H1 (cell line): ENCODE data around the gene ENTREP3. TPM values are rescaled to one million over a fixed set of nuclear protein-coding genes. Genes with fewer than 3 reads are reported as not detected.

ENCODE experiments used
- CTCF ChIA-PET: fragments of 300-600 bp; sonication (Branson Sonifier 250); formaldehyde crosslinking; loops from one replicate; lab custom pipeline; 2021; ENCODE audit not compliant: partially characterized antibody; lab: Charles Lee
- POLR2A ChIA-PET: fragments of 300-600 bp; sonication (Branson Sonifier 250); formaldehyde crosslinking; loops from one replicate; lab custom pipeline; 2021; ENCODE audit warnings: inconsistent platforms; ENCODE audit not compliant: partially characterized antibody; lab: Charles Lee
- DNase-seq, 2 experiments: peaks; one replicate each; pipeline versions ENCODE4 v3.0.0 to v3.0.0-alpha.2; 2010 to 2022; ENCODE audit warnings: low spot score in 2 of 2, low read depth in 1 of 2, mixed read lengths in 1 of 2
- FAIRE-seq: peaks from 2 replicates; lab custom pipeline; 2011; peaks lifted over from hg19 to GRCh38; lab: Jason Lieb, UNC
- H2AFZ ChIP-seq: 2 replicates; pipeline ENCODE4 v1.8.1; 2012; ENCODE audit warnings: low read length, inconsistent platforms
- H2AK5ac ChIP-seq: 2 replicates; pipeline ENCODE4 v1.6.1; 2013; ENCODE audit warnings: low read depth, low read length
- H2BK120ac ChIP-seq: replicated peaks from 2 replicates; pipeline ENCODE3; 2013; ENCODE audit warnings: low read depth, low read length, inconsistent platforms
- H2BK12ac ChIP-seq: 2 replicates; pipeline ENCODE4 v1.6.1; 2013; ENCODE audit warnings: low read depth, low read length
- H2BK15ac ChIP-seq: 2 replicates; pipeline ENCODE4 v1.6.1; 2013; ENCODE audit warnings: low read length
- H2BK20ac ChIP-seq: 2 replicates; pipeline ENCODE4 v1.6.1; 2013; ENCODE audit warnings: low read length
- H2BK5ac ChIP-seq: 2 replicates; pipeline ENCODE4 v1.6.1; 2013; ENCODE audit warnings: low read depth, low read length
- H3K14ac ChIP-seq: 2 replicates; pipeline ENCODE4 v1.6.1; 2013; ENCODE audit warnings: inconsistent platforms; ENCODE audit not compliant: insufficient read length
- H3K18ac ChIP-seq: 2 replicates; pipeline ENCODE4 v1.6.1; 2013; ENCODE audit warnings: low read length; ENCODE audit errors: extremely low read depth
- H3K23ac ChIP-seq: 2 replicates; pipeline ENCODE4 v1.6.1; 2013; ENCODE audit warnings: inconsistent platforms; ENCODE audit not compliant: insufficient read length
- H3K23me2 ChIP-seq: 2 replicates; pipeline ENCODE4 v1.6.1; 2013; ENCODE audit warnings: low read depth, low read length
- H3K27ac ChIP-seq: 2 replicates; pipeline ENCODE4 v1.6.1; 2011; ENCODE audit warnings: low read depth, low read length, inconsistent platforms
- H3K27me3 ChIP-seq, 4 experiments: replicated peaks in 1 of 4; 1 replicate in 1 of 4; 2 replicates in 3 of 4; pipeline versions ENCODE4 v1.6.1 to v1.8.1; 2011 to 2013; ENCODE audit warnings: low read length in 3 of 4, mild to moderate bottlenecking in 3 of 4, inconsistent platforms in 2 of 4, mixed read lengths in 2 of 4, moderate library complexity in 1 of 4; ENCODE audit not compliant: control insufficient read depth in 3 of 4, insufficient read depth in 3 of 4; ENCODE audit errors: extremely low read depth in 1 of 4
- H3K36me3 ChIP-seq, 4 experiments: 2 replicates each; pipeline versions ENCODE4 v1.6.1 to v1.8.1; 2011 to 2013; ENCODE audit warnings: mild to moderate bottlenecking in 4 of 4, low read length in 3 of 4, moderate library complexity in 2 of 4, control low read depth in 1 of 4, inconsistent platforms in 1 of 4; ENCODE audit not compliant: insufficient read depth in 4 of 4, control insufficient read depth in 2 of 4
- H3K4ac ChIP-seq: replicated peaks from 2 replicates; pipeline ENCODE3; 2013; ENCODE audit warnings: low read length, low read depth, mixed read lengths, inconsistent platforms; ENCODE audit not compliant: insufficient read length
- H3K4me1 ChIP-seq, 4 experiments: replicated peaks in 1 of 4; 1 replicate in 1 of 4; 2 replicates in 3 of 4; pipeline versions ENCODE4 v1.6.1 to v1.8.1; 2011 to 2013; ENCODE audit warnings: low read length in 3 of 4, inconsistent platforms in 2 of 4, mixed read lengths in 1 of 4; ENCODE audit not compliant: insufficient read depth in 4 of 4, control insufficient read depth in 3 of 4
- H3K4me2 ChIP-seq, 2 experiments: 2 replicates each; pipeline versions ENCODE4 v1.6.1 to v1.8.1; 2011 to 2013; ENCODE audit warnings: low read depth in 2 of 2, low read length in 2 of 2, control low read depth in 1 of 2, inconsistent platforms in 1 of 2, mild to moderate bottlenecking in 1 of 2; ENCODE audit not compliant: insufficient read depth in 1 of 2
- H3K4me3 ChIP-seq, 4 experiments: fragments of 200-600, 300-600 bp in 1 of 4; sonication (generic), shearing (Covaris generic), sonication (Bioruptor Twin) in 1 of 4; 2 replicates each; pipeline versions ENCODE4 v1.5.1 to v1.8.1; 2011 to 2016; ENCODE audit warnings: low read length in 4 of 4, low read depth in 3 of 4, control low read depth in 2 of 4, inconsistent platforms in 2 of 4, mild to moderate bottlenecking in 2 of 4, mixed read lengths in 1 of 4, moderate library complexity in 1 of 4; ENCODE audit not compliant: insufficient read depth in 2 of 4; ENCODE audit errors: extremely low read depth in 1 of 4
- H3K56ac ChIP-seq: replicated peaks from 2 replicates; pipeline ENCODE3; 2013; ENCODE audit warnings: low read depth, mild to moderate bottlenecking, mixed read lengths, low read length, inconsistent platforms; ENCODE audit not compliant: insufficient read length
- H3K79me1 ChIP-seq: 2 replicates; pipeline ENCODE4 v1.6.1; 2013; ENCODE audit warnings: low read depth, low read length, control low read depth
- H3K79me2 ChIP-seq, 2 experiments: 2 replicates each; pipeline versions ENCODE4 v1.6.1 to v1.8.1; 2012 to 2013; ENCODE audit warnings: low read length in 2 of 2, mild to moderate bottlenecking in 2 of 2, inconsistent platforms in 1 of 2; ENCODE audit not compliant: insufficient read depth in 2 of 2, control insufficient read depth in 1 of 2
- H3K9ac ChIP-seq, 4 experiments: replicated peaks in 1 of 4; 1 replicate in 1 of 4; 2 replicates in 3 of 4; pipeline versions ENCODE4 v1.6.1 to v1.8.1; 2011 to 2013; ENCODE audit warnings: low read depth in 3 of 4, low read length in 3 of 4, control low read depth in 2 of 4, mild to moderate bottlenecking in 2 of 4, moderate library complexity in 2 of 4, inconsistent platforms in 1 of 4; ENCODE audit errors: extremely low read depth in 1 of 4
- H3K9me3 ChIP-seq, 2 experiments: 2 replicates each; pipeline versions ENCODE4 v1.6.1 to v1.8.1; 2012 to 2013; ENCODE audit warnings: mild to moderate bottlenecking in 2 of 2, moderate library complexity in 2 of 2, control low read depth in 1 of 2, inconsistent platforms in 1 of 2, low read depth in 1 of 2, low read length in 1 of 2, mixed read lengths in 1 of 2; ENCODE audit not compliant: insufficient read depth in 2 of 2
- H4K20me1 ChIP-seq, 2 experiments: replicated peaks in 1 of 2; 2 replicates each; pipeline versions ENCODE3 to v1.8.1; 2011 to 2013; ENCODE audit warnings: inconsistent platforms in 2 of 2, low read length in 2 of 2, mild to moderate bottlenecking in 1 of 2; ENCODE audit not compliant: insufficient read depth in 2 of 2, control insufficient read depth in 1 of 2
- H4K5ac ChIP-seq: 2 replicates; pipeline ENCODE4 v1.6.1; 2013; ENCODE audit warnings: low read length, low read depth, mixed read lengths, inconsistent platforms; ENCODE audit not compliant: insufficient read length
- H4K8ac ChIP-seq: 2 replicates; pipeline ENCODE4 v1.8.0; 2013; ENCODE audit warnings: mild to moderate bottlenecking, moderate library complexity, low read length, inconsistent platforms; ENCODE audit not compliant: insufficient read depth; ENCODE audit errors: extremely low read depth
- H4K91ac ChIP-seq: replicated peaks from 2 replicates; pipeline ENCODE3; 2013; ENCODE audit warnings: low read length, mixed read lengths, inconsistent platforms; ENCODE audit not compliant: insufficient read length
- EGR1 ChIP-seq: IDR thresholded peaks from 2 replicates; pipeline ENCODE4 v1.6.1; 2011; ENCODE audit warnings: low read depth, low read length, borderline replicate concordance
- FOSL1 ChIP-seq: IDR thresholded peaks from 2 replicates; pipeline ENCODE4 v1.6.1; 2011; ENCODE audit warnings: mild to moderate bottlenecking, low read depth, low read length, moderate library complexity; ENCODE audit not compliant: insufficient read depth
- JUND ChIP-seq: IDR thresholded peaks from 2 replicates; pipeline ENCODE4 v1.6.1; 2011; ENCODE audit warnings: mild to moderate bottlenecking, improper control_type of control experiment, low read length
- KDM4A ChIP-seq: IDR thresholded peaks from one replicate; pipeline ENCODE4 v1.7.1; 2012; ENCODE audit warnings: low read depth, mild to moderate bottlenecking, moderate library complexity, low read length, inconsistent platforms; ENCODE audit not compliant: severe bottlenecking
- NRF1 ChIP-seq: IDR thresholded peaks from 2 replicates; pipeline ENCODE4 v1.6.1; 2011; ENCODE audit warnings: mild to moderate bottlenecking, low read depth, low read length, improper control_type of control experiment
- RAD21 ChIP-seq, 2 experiments: IDR thresholded peaks in 1 of 2; conservative IDR thresholded peaks in 1 of 2; 2 replicates each; pipeline ENCODE4 v1.6.1; 2011; ENCODE audit warnings: low read depth in 2 of 2, low read length in 2 of 2, improper control_type of control experiment in 1 of 2, inconsistent platforms in 1 of 2, mild to moderate bottlenecking in 1 of 2, moderate library complexity in 1 of 2
- RXRA ChIP-seq: IDR thresholded peaks from 2 replicates; pipeline ENCODE4 v1.6.1; 2011; ENCODE audit warnings: low read depth, mild to moderate bottlenecking, low read length, moderate library complexity; ENCODE audit not compliant: insufficient read depth
- TBP ChIP-seq: IDR thresholded peaks from 2 replicates; pipeline ENCODE4 v1.6.1; 2011; ENCODE audit warnings: low read depth, low read length, improper control_type of control experiment
- TCF12 ChIP-seq: IDR thresholded peaks from 2 replicates; pipeline ENCODE4 v1.6.1; 2011; ENCODE audit warnings: low read depth, mild to moderate bottlenecking, low read length
- WGBS, 2 experiments: shearing (Covaris generic) in 1 of 2; methylation state at CpG; one replicate each; pipeline versions ENCODE4 v1.1.6 to v1.1.7; 2013 to 2015; ENCODE audit warnings: low lambda C conversion rate in 2 of 2, mixed read lengths in 2 of 2, inconsistent platforms in 1 of 2, low coverage in 1 of 2, missing lambda C conversion rate in 1 of 2; ENCODE audit not compliant: insufficient replicate concordance in 2 of 2, insufficient coverage in 1 of 2, insufficient read length in 1 of 2; ENCODE audit errors: extremely low coverage in 1 of 2, missing lambda C conversion rate in 1 of 2; 5-methylcytosine and 5-hydroxymethylcytosine counted together
- polyA plus RNA-seq, 7 experiments: library from polyadenylated mRNA; depleted of rRNA in 3 of 7; stranded (reverse) in 5 of 7; unstranded in 2 of 7; fragments of >200 nt in 5 of 7; fragments of 200-250 nt in 2 of 7; gene quantifications; 1 replicate in 5 of 7; 2 replicates in 1 of 7; 4 replicates in 1 of 7; pipeline versions ENCODE4 v1.2.1 to v1.2.3, GENCODE V29; 2011 to 2013; ENCODE audit warnings: missing spikeins in 2 of 7, mixed read lengths in 2 of 7
- total RNA-seq: library from RNA; stranded (reverse); fragmentation: NEBNext Ultra II Directional; extraction: Animal tissue kit (Norgen Biotek cat#: 25700); gene quantifications from 2 replicates; pipeline ENCODE4 v1.2.1, GENCODE V29; 2021
- TF ChIP-seq, protein P1 (sequence below): IDR thresholded peaks from 2 replicates; pipeline ENCODE4 v1.6.1; 2012; ENCODE audit warnings: inconsistent platforms

ENTREP3 gene
- total and polyA plus RNA-seq, 2 of the 8 experiments (the other 6 are each of a cell fraction or from before 2014, with no cell fraction given), result 22.8 to 52.2 TPM

DNA sequence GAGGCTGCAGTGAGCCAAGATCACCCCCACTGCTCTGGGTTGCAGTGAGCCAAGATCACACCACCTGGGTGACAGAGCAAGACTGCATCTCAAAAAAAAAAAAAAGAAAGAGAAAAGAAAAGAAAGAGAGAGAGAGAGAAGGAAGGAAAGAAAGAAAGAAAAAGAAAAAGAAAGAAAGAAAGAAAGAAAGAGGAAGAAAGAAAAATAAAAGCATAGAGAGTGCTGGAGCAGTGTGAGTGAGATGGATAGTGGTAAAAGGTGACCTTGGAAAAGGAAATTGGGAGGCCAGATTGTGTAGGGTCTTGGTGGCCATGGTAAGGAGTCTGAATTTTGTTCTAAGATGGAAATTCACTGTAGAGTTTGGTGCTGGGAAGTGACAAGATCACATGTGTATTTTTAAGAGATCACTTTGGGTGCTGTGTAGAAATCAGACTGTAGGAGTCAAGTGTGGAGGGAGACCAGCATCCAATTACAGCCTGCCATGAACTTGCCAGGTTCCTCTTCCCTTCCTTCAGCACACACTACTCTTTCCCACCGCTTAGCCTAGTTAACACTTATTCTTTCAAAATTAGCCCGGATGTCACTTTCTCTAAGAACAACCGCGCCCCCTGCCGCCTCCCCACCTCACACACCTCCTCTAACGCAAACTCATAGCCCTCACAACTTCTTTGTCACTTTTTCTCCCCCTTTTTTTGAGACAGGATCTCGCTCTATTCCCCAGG, 28.9 kb downstream of the ENTREP3 start:
- Histone ChIP-seq H3K79me1 (no peaks in the 10 kb centered on the region), H2AK5ac (peak overlapping the region; percentile 45; the same call in 1 of the 2 replicates), H2BK20ac (no peak overlapping the region), H4K8ac (no peak overlapping the region; the same call in 1 of the 2 replicates), H2BK120ac (no peak overlapping the region), H3K4me3 (peak overlapping the region; percentile 67 to 92 (median 82)), H2BK5ac (no peak overlapping the region), H2BK15ac (no peak overlapping the region), H3K18ac (peak overlapping the region; percentile 65; the same call in 1 of the 2 replicates), H4K5ac (peak overlapping the region; percentile 50), H2AFZ (no peak overlapping the region), H3K9me3 (no peaks in the 10 kb centered on the region), H3K4me1 (peaks cover 0 to 14% (median 4%) of the 10 kb centered on the region in 4 experiments; a peak in 5 of 7 replicates), H3K23me2 (0 out of 2 replicates have a peak, but pooled peaks cover 10% of the 10 kb centered on the region), H3K4ac (peak overlapping the region; percentile 94), H2BK12ac (no peak overlapping the region), H3K27ac (peak overlapping the region; percentile 65; the same call in 1 of the 2 replicates), H3K27me3 (peaks cover 0 to 1% (median 0%) of the 10 kb centered on the region in 4 experiments; a peak in 1 of 7 replicates), H4K91ac (peak overlapping the region; percentile 8), H3K9ac (peak overlapping the region; percentile 67 to 83 (median 76)), H3K36me3 (peaks cover 0 to 3% (median 0%) of the 10 kb centered on the region in 4 experiments; a peak in 1 of 8 replicates), H3K14ac (no peak overlapping the region), H3K23ac (no peak overlapping the region), H4K20me1 (peaks cover 0 to 2% of the 10 kb centered on the region in 2 experiments), H3K79me2 (peaks cover 0 to 9% of the 10 kb centered on the region in 2 experiments; a peak in 1 of 4 replicates), H3K56ac (peak overlapping the region; percentile 5), H3K4me2 (peak overlapping the region; percentile 67 to 73)
- ChIA-PET POLR2A (interaction anchor here (0.7 to 11.9 kb wide), 13 partner anchors 7 to 94 kb away, joined by 3 to 235 read pairs (median 5); partner anchors contain the start of genes MTX1, RUSC1 and THBS3), CTCF (interaction anchor here (0.6 to 7.2 kb wide), 14 partner anchors 19 to 1349 kb away, joined by 3 to 62 read pairs (median 4); partner anchors contain the start of genes MTX1, THBS3 and TRIM46)
- DNase-seq (no peak), FAIRE-seq (no peak)
- WGBS, 2 experiments, result 2% methylated on average over 7 of the region's 7 CpGs; no CpG with 5 or more reads in 1 of the 2 experiments
- no peak for TF ChIP-seq KDM4A
- TF ChIP-seq, protein P1, sequence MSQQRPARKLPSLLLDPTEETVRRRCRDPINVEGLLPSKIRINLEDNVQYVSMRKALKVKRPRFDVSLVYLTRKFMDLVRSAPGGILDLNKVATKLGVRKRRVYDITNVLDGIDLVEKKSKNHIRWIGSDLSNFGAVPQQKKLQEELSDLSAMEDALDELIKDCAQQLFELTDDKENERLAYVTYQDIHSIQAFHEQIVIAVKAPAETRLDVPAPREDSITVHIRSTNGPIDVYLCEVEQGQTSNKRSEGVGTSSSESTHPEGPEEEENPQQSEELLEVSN, result no peak
- no peak for TF ChIP-seq NRF1
- TF ChIP-seq RXRA, result no peak
- TF ChIP-seq EGR1, result no peak
- TF ChIP-seq TBP, result no peak
- TF ChIP-seq JUND, result no peak
- no peak for TF ChIP-seq TCF12
- TF ChIP-seq RAD21 (IDR thresholded peaks at IDR 0.05 in 1 of 2, conservative IDR thresholded peaks at IDR 0.05 in 1 of 2; ENCODE audit: low read depth in 2 of 2, low read length in 2 of 2), result peak; percentile 48 to 60
- no peak for TF ChIP-seq FOSL1
